Measurements from ENCODE around the gene HOXA6.

Gene HOXA6

DNA sequence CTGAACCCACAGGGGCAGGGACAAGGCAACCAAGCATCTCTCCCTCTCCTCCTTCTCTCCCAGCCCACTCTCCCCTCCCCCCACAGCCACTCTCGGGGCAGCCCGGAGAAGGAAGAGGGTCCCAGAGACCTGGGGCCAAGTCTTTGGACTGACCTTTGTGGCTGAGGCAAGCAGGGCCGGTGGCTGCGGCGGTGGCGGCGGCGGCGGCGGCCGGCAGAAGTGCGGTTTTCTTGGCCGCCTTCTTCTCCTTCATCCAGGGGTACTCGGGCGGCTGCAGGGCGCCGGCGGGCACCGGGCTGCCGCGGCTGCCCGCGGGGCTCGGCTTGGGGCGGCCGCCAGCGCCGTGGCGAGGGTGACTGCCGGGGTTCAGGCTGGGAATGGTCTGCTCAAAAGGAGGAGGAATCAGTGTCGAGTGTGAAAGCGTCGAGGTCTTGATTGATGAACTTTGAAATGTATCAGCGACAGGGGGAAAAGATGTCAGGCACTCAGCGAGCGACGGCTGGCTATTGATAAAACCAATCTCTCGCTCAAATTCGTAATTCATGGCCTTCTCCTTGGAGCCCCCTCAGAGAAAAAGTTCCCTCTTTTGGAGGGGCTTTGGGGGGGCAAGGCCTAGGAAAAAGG lies 45.5 kb downstream of the HOXA6 start:
- TF ChIP-seq, protein P1, sequence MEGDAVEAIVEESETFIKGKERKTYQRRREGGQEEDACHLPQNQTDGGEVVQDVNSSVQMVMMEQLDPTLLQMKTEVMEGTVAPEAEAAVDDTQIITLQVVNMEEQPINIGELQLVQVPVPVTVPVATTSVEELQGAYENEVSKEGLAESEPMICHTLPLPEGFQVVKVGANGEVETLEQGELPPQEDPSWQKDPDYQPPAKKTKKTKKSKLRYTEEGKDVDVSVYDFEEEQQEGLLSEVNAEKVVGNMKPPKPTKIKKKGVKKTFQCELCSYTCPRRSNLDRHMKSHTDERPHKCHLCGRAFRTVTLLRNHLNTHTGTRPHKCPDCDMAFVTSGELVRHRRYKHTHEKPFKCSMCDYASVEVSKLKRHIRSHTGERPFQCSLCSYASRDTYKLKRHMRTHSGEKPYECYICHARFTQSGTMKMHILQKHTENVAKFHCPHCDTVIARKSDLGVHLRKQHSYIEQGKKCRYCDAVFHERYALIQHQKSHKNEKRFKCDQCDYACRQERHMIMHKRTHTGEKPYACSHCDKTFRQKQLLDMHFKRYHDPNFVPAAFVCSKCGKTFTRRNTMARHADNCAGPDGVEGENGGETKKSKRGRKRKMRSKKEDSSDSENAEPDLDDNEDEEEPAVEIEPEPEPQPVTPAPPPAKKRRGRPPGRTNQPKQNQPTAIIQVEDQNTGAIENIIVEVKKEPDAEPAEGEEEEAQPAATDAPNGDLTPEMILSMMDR (IDR thresholded peaks at IDR 0.05; ENCODE audit: low read depth, low read length, missing control alignments), result no peak
- H3K4me3 ChIP-seq (ENCODE audit: low read depth, low read length), result no peak overlapping the region
- no peak for DNase-seq (ENCODE audit: low read depth)

DNA sequence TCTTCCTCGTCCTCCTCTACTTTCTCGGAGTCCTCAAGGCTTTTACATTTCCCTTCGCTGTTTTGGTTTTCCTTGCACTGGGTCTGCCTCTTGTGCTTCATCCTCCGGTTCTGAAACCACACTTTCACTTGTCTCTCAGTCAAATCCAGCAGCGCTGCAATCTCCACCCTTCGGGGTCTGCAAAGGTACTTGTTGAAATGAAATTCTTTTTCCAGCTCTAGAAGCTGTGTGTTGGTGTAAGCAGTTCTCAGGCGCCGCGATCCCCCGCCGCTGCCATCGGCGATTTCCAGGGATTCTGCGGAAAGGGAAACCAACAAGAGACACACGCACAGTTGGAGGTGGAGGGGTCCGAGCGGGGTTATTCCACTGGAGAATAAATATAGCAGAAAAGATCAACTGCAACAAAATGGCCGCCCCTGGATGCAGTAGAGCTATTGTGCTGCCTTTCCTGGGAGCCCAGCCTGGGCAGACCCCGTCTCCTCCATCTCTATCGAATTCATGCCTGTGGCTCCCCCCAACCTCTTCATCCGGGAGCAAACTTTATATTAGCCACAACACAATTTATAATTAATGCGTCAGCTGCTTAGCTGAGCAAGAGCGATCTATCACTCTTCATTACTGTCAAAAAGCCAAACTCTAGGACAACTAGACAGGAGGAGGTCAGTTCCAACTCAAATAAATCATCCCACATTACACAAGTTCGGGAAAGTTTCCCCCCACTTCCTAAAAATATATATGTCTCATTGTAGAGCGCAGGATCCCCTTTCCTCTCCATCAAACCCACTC lies 46.2 kb downstream of the HOXA6 start:
- no peak for DNase-seq (ENCODE audit: low read depth)
- no peak overlapping the region for H3K4me3 ChIP-seq (ENCODE audit: low read depth, low read length)
- TF ChIP-seq, protein P1 (IDR thresholded peaks at IDR 0.05; ENCODE audit: low read depth, low read length, missing control alignments), result no peak

DNA sequence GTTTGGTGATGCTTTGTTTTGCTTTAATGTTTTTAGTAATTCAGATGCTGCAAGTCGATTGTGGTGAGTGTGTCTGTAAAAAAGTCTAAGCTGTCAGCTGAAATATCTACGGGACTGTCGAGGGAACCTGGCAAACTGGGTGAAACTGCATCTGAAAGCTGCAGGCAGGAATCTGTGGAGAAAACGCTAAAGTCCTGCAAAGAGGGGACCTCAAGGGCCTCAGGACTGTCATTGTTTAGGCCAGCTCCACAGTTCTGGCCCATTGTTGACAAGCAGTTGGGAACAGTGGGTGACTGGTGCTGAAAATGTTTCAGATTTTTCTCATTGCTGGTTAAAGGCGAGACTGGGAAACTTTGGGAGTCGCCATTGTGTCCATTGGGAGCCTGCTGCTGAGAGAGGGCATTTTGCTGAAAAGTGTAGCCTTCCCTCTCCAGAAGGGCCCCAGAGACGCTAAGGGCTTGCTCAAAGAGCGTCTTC lies 46.8 kb downstream of the HOXA6 start:
- TF ChIP-seq, protein P1 (IDR thresholded peaks at IDR 0.05; ENCODE audit: low read depth, low read length, missing control alignments), result no peak
- no peak overlapping the region for H3K4me3 ChIP-seq (ENCODE audit: low read depth, low read length)
- no peak for DNase-seq (ENCODE audit: low read depth)

DNA sequence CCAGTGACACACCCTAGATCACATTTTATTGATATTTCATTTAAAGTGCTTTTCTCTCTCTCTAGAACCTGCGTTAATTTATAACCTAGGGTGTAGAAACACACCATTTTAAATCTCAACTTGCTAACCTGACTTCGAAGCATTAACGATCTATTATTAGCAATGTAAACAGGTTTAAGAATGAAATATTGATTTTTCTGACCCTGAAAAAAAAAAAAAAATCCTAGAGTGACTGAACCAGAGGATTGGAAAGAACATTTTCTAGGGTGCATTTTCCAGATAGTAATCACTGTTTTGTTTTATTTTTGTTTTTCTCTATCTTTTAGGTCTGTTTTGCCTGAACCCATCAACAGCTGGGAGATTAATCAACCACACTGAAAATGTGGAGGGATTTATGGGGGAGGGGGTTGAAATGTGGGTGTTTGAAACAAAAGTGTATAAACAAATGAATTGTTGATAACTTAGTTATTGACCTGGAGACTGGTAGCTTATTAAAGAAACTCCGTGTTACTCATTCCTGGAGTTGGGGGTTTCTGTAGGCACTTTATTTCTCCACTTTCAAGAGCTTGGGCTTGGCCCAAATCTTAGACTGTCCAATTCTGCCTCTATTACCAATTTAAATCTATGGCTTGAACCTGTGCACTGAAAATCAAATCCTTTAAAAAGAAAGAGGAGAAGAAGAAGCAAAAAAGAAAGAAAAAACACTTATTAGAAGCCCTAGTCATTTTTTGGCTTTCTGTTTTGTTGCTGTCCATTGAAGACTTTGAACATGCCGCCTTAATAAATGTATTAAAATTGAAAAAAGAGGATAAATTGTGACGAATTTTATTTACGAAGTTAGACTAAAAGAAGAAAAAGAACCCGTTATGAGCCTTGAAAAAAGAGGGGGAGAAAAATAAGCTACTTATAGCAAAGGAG lies 47.9 kb downstream of the HOXA6 start:
- DNase-seq (ENCODE audit: low read depth), result no peak
- H3K4me3 ChIP-seq (ENCODE audit: low read depth, low read length), result no peak overlapping the region
- TF ChIP-seq, protein P1 (IDR thresholded peaks at IDR 0.05; ENCODE audit: low read depth, low read length, missing control alignments), result no peak

DNA sequence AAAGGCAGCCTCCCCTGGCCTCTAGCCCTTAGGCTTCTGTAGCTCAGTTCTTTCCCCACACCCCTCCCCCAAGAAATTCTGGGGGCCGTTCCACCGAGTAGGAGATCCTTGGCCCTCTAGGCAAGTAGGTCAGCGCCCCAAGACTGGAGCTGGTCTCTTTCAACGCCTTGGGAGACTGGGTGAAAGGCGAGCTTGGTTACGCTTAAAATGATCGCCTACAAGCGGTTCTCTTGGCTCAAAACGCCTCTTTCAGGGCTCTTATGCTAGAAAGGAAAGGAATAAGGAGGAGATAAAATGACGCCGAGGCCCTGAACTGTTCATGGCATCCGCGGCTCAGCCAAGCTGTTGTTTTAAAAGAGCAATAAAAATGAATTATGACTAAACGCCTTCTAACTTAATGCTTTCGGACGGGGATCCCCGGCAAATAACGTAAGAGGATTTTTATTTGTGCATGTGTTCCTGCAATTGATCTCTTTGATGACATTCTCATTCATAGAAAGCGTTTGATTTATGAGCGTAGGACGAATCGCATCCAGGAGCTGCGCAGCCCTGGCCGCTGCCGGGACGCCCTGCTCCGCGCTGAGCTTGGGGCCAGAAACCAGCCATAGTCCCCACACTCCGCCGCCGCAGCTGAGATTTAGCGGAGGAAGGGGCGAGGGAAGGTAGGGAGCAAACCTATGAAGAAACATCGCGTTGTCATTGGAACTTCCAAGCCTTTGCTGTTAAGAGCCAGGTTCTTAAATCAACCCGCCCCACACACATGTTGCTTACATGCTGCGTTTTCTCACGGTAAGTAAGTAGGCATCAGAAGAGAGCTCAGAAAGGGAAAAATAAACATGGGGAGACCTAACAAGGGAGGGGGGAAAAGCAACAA lies 48.8 kb downstream of the HOXA6 start:
- TF ChIP-seq, protein P1 (IDR thresholded peaks at IDR 0.05; ENCODE audit: low read depth, low read length, missing control alignments), result no peak
- H3K4me3 ChIP-seq (ENCODE audit: low read depth, low read length), result no peak overlapping the region
- no peak for DNase-seq (ENCODE audit: low read depth)

All from GM12864 (cell line).